Gastroesophageal sphincter (tissue), 3 donors: ENCODE measurements around the gene ITK.

Experiments used
- CTCF ChIP-seq, 4 experiments: fragments of 200-600 bp in 2 of 4; fragments of 450-650 bp in 2 of 4; sonication (generic) in 1 of 4; IDR thresholded peaks; one replicate each; pipeline ENCODE4 v1.5.1; 2017 to 2019; ENCODE audit warnings: antibody characterized with exemption in 4 of 4, mild to moderate bottlenecking in 2 of 4, moderate library complexity in 2 of 4
- EP300 ChIP-seq: sonication (generic); formaldehyde crosslinking; IDR thresholded peaks from one replicate; pipeline ENCODE4 v1.6.1; 2017; ENCODE audit warnings: antibody characterized with exemption, mild to moderate bottlenecking
- POLR2A ChIP-seq, 2 donors: fragments of 450-650 bp; IDR thresholded peaks; one replicate each; pipeline ENCODE4 v1.6.1; 2017; ENCODE audit warnings: antibody characterized with exemption in 2 of 2, mild to moderate bottlenecking in 2 of 2, moderate library complexity in 1 of 2
- POLR2AphosphoS5 ChIP-seq: sonication (generic); formaldehyde crosslinking; IDR thresholded peaks from one replicate; pipeline ENCODE4 v1.6.1; 2017; ENCODE audit warnings: antibody characterized with exemption

- TF ChIP-seq POLR2A (IDR thresholded peaks at IDR 0.05) = no peak
- no peak for TF ChIP-seq CTCF (IDR thresholded peaks at IDR 0.05)
- TF ChIP-seq EP300 = no peak
- TF ChIP-seq POLR2AphosphoS5 = no peak
Measured at GRCh38 chr5:157150995-157151394, 29.6 kb upstream of the ITK start.
